Mesendoderm (in vitro differentiated cells): Measurements from ENCODE around the gene REXO4.
"Not testable (repeated sequence)": the region's sequence is repeated elsewhere in the genome, so short reads cannot be mapped to it uniquely, and the experiment has no call there.

Experiments used
- DNase-seq: peaks from one replicate; pipeline ENCODE4 v3.0.0; 2013
- H2AK5ac ChIP-seq: 2 replicates; pipeline ENCODE4 v1.6.1; 2013; ENCODE audit warnings: low read length, inconsistent platforms
- H2BK120ac ChIP-seq: 2 replicates; pipeline ENCODE4 v1.6.1; 2013; ENCODE audit warnings: low read depth, mild to moderate bottlenecking, low read length, moderate library complexity, mixed read lengths
- H2BK15ac ChIP-seq: replicated peaks from 2 replicates; pipeline ENCODE4 v1.6.1; 2013; ENCODE audit warnings: low read depth, mild to moderate bottlenecking, moderate library complexity
- H2BK5ac ChIP-seq: 2 replicates; pipeline ENCODE4 v1.6.1; 2013; ENCODE audit warnings: low read length, inconsistent platforms
- H3K18ac ChIP-seq: 2 replicates; pipeline ENCODE4 v1.6.1; 2013; ENCODE audit warnings: mild to moderate bottlenecking, low read length, mixed read lengths
- H3K23ac ChIP-seq: one replicate; pipeline ENCODE4 v1.6.1; 2013; ENCODE audit warnings: low read length
- H3K27ac ChIP-seq: 2 replicates; pipeline ENCODE4 v1.5.1; 2013; ENCODE audit warnings: low read depth, mild to moderate bottlenecking, inconsistent platforms, low read length, moderate library complexity
- H3K27me3 ChIP-seq: 2 replicates; pipeline ENCODE4 v1.6.1; 2013; ENCODE audit warnings: low read length, control low read depth, mild to moderate bottlenecking, inconsistent platforms; ENCODE audit not compliant: insufficient read depth, poor library complexity
- H3K36me3 ChIP-seq: 2 replicates; pipeline ENCODE4 v1.6.1; 2013; ENCODE audit warnings: low read length, inconsistent platforms; ENCODE audit not compliant: control insufficient read depth, insufficient read depth
- H3K4ac ChIP-seq: one replicate; pipeline ENCODE4 v1.6.1; 2013; ENCODE audit warnings: low read depth, mild to moderate bottlenecking, low read length, moderate library complexity
- H3K4me1 ChIP-seq: 2 replicates; pipeline ENCODE4 v1.6.1; 2013; ENCODE audit warnings: low read depth, low read length, inconsistent platforms; ENCODE audit not compliant: control insufficient read depth
- H3K4me2 ChIP-seq: 2 replicates; pipeline ENCODE4 v1.6.1; 2013; ENCODE audit warnings: low read length
- H3K4me3 ChIP-seq: 2 replicates; pipeline ENCODE4 v1.5.1; 2013; ENCODE audit warnings: mild to moderate bottlenecking, low read length
- H3K56ac ChIP-seq: one replicate; pipeline ENCODE4 v1.6.1; 2013; ENCODE audit warnings: low read length
- H3K79me1 ChIP-seq: 2 replicates; pipeline ENCODE4 v1.6.1; 2013; ENCODE audit warnings: low read length, inconsistent platforms
- H3K79me2 ChIP-seq: 2 replicates; pipeline ENCODE4 v1.6.1; 2013; ENCODE audit warnings: mild to moderate bottlenecking, low read length; ENCODE audit not compliant: control insufficient read depth, insufficient read depth
- H3K9ac ChIP-seq: 2 replicates; pipeline ENCODE4 v1.6.1; 2013; ENCODE audit warnings: low read length, inconsistent platforms
- H4K5ac ChIP-seq: one replicate; pipeline ENCODE4 v1.6.1; 2013; ENCODE audit warnings: low read length
- H4K8ac ChIP-seq: one replicate; pipeline ENCODE4 v1.6.1; 2013; ENCODE audit warnings: low read depth, mild to moderate bottlenecking, control low read depth, low read length, moderate library complexity
- WGBS: extraction: QIAGEN DNeasy Blood & Tissue Kit; methylation state at CpG from one replicate; pipeline ENCODE4 v1.1.7; 2013; ENCODE audit warnings: low lambda C conversion rate, missing lambda C conversion rate; ENCODE audit not compliant: insufficient coverage; ENCODE audit errors: extremely low coverage; 5-methylcytosine and 5-hydroxymethylcytosine counted together

REXO4 gene

DNA sequence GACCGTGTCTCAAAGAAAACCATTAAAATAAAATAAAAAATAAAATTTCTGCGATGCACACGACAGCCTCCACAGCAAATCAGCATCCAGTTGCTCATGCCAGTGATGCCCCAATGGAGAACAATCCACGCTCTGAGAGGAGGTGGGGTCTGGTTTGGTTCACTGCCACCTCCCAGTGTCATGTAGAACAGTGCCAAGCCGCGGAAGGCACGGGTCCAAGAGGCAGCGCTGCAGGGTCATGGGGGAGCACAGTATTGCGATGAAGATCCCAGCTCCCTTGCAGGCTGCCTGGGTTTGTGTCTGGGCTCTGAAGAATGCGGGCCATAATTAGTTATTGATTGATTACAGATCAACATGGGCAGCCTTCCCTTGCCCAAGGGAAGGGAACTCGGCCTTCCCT lies 35.8 kb upstream of the REXO4 start:
- no peak overlapping the region for H3K4me3 ChIP-seq
- no peaks in the 10 kb centered on the region for H3K36me3 ChIP-seq
- no peak overlapping the region for H3K56ac ChIP-seq
- no peak overlapping the region for H3K4ac ChIP-seq
- no peaks in the 10 kb centered on the region for H3K27me3 ChIP-seq
- H2BK15ac ChIP-seq, result no peak overlapping the region
- WGBS, result no CpG with 5 or more reads among the region's 11 CpGs
- H3K79me2 ChIP-seq, result no peaks in the 10 kb centered on the region
- DNase-seq, result no peak
- no peak overlapping the region for H2BK5ac ChIP-seq
- H4K5ac ChIP-seq, result no peak overlapping the region
- H4K8ac ChIP-seq, result no peak overlapping the region
- H3K9ac ChIP-seq, result no peak overlapping the region
- no peak overlapping the region for H2AK5ac ChIP-seq
- H3K4me2 ChIP-seq, result no peak overlapping the region
- no peaks in the 10 kb centered on the region for H3K79me1 ChIP-seq
- no peaks in the 10 kb centered on the region for H3K4me1 ChIP-seq
- no peak overlapping the region for H3K23ac ChIP-seq
- H3K27ac ChIP-seq, result no peak overlapping the region
- H3K18ac ChIP-seq, result no peak overlapping the region
- H2BK120ac ChIP-seq, result no peak overlapping the region

DNA sequence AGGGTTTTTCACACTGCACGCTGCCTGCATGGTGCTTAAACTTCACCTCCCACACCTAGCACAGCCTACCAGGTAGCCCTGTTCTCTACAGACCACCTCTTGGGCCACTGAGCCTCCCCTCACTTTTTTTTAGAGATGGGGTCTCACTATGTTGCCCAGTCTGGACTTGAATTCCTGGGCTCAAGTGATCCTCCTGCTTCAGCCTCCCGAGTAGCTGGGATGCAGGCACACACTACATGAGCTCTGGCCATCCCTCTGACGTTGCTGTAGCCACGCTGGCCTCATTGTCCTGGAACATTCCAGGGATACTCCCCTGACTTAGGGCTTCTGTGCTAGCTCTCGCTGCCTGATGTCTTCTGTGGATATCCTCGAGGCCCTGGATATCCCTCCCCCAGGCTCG lies 34.8 kb upstream of the REXO4 start:
- H3K18ac ChIP-seq, result no peak overlapping the region

GRCh38 chr9:133451865-133452264 lies 34.1 kb upstream of the REXO4 start:
- H3K18ac ChIP-seq, H4K8ac ChIP-seq, H3K27me3 ChIP-seq, H3K4ac ChIP-seq, H3K36me3 ChIP-seq, H3K4me1 ChIP-seq, H2BK120ac ChIP-seq, H2BK15ac ChIP-seq, H3K23ac ChIP-seq, DNase-seq, H3K79me2 ChIP-seq, H4K5ac ChIP-seq, H2BK5ac ChIP-seq, H3K79me1 ChIP-seq, H3K9ac ChIP-seq, H2AK5ac ChIP-seq, H3K56ac ChIP-seq, H3K4me3 ChIP-seq, H3K27ac ChIP-seq, H3K4me2 ChIP-seq: not testable (repeated sequence)
- no CpG with 5 or more reads among the region's 5 CpGs for WGBS

More for the DNA sequence above, 34.8 kb upstream of the REXO4 start:
- no peak overlapping the region for H3K23ac ChIP-seq
- H2BK15ac ChIP-seq, result no peak overlapping the region
- H3K4me1 ChIP-seq, result no peaks in the 10 kb centered on the region
- no peak overlapping the region for H3K9ac ChIP-seq
- no peak overlapping the region for H2BK120ac ChIP-seq
- no peak overlapping the region for H4K5ac ChIP-seq
- no peaks in the 10 kb centered on the region for H3K27me3 ChIP-seq
- H2AK5ac ChIP-seq, result no peak overlapping the region
- H3K4ac ChIP-seq, result no peak overlapping the region
- no peaks in the 10 kb centered on the region for H3K79me1 ChIP-seq
- no peak overlapping the region for H3K4me2 ChIP-seq
- no CpG with 5 or more reads among the region's 7 CpGs for WGBS
- H3K36me3 ChIP-seq, result no peaks in the 10 kb centered on the region
- no peak overlapping the region for H3K27ac ChIP-seq
- DNase-seq, result no peak
- no peak overlapping the region for H4K8ac ChIP-seq
- no peak overlapping the region for H3K56ac ChIP-seq
- no peak overlapping the region for H2BK5ac ChIP-seq
- no peaks in the 10 kb centered on the region for H3K79me2 ChIP-seq
- no peak overlapping the region for H3K4me3 ChIP-seq

DNA sequence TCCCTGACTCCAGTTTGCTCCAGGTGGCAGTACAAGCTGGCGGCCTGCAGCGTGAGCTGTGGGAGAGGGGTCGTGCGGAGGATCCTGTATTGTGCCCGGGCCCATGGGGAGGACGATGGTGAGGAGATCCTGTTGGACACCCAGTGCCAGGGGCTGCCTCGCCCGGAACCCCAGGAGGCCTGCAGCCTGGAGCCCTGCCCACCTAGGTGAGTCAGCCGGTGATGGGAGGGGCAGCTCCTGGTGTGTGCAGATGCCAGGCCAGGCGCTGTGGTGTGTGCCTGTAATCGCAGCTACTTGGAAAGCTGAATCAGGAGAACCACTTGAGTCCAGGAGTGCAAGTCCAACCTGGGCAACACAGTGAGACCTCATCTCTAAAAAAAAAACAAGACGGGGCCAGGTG lies 31.9 kb upstream of the REXO4 start:
- H3K4me1 ChIP-seq, result no peaks in the 10 kb centered on the region
- no peaks in the 10 kb centered on the region for H3K36me3 ChIP-seq
- DNase-seq, result no peak
- no peak overlapping the region for H3K23ac ChIP-seq
- no peaks in the 10 kb centered on the region for H3K79me1 ChIP-seq
- no peak overlapping the region for H2AK5ac ChIP-seq
- WGBS, result no CpG with 5 or more reads among the region's 12 CpGs
- H3K56ac ChIP-seq, result no peak overlapping the region
- no peaks in the 10 kb centered on the region for H3K27me3 ChIP-seq
- H2BK5ac ChIP-seq, result no peak overlapping the region
- no peak overlapping the region for H4K5ac ChIP-seq
- no peak overlapping the region for H4K8ac ChIP-seq
- H3K4ac ChIP-seq, result no peak overlapping the region
- H3K18ac ChIP-seq, result no peak overlapping the region
- H3K4me2 ChIP-seq, result no peak overlapping the region
- no peak overlapping the region for H3K9ac ChIP-seq
- H3K79me2 ChIP-seq, result no peaks in the 10 kb centered on the region
- H2BK120ac ChIP-seq, result no peak overlapping the region
- H3K4me3 ChIP-seq, result no peak overlapping the region
- H3K27ac ChIP-seq, result no peak overlapping the region
- no peak overlapping the region for H2BK15ac ChIP-seq

DNA sequence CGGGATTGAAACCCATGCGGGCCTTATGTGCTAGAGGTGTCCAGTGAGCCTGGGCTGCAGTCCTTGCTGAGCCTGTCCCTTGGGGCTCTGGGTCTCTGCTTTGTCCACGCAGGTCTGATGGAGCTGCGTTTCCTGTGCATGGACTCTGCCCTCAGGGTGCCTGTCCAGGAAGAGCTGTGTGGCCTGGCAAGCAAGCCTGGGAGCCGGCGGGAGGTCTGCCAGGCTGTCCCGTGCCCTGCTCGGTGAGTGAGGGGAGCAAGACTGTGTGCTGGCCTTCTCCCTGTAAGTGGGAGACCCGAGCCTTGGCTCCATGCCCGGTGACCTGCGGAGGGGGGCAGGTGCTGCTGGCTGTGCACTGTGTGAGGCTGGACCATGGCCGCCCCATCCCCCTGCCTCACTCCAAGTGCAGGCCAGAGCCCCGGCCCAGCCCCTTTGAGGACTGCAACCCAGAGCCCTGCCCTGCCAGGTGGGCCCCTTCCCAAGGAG lies 30.7 kb upstream of the REXO4 start:
- WGBS, result no CpG with 5 or more reads among the region's 13 CpGs

GRCh38 chr9:133445293-133445969 lies 27.6 kb upstream of the REXO4 start:
- Histone ChIP-seq H4K5ac (no peak overlapping the region), H3K79me1 (no peaks in the 10 kb centered on the region), H3K4me2 (no peak overlapping the region), H3K4me3 (no peak overlapping the region), H3K27ac (no peak overlapping the region), H3K27me3 (no peaks in the 10 kb centered on the region), H3K18ac (no peak overlapping the region), H3K4me1 (no peaks in the 10 kb centered on the region), H4K8ac (no peak overlapping the region), H3K36me3 (no peaks in the 10 kb centered on the region), H2BK120ac (no peak overlapping the region), H3K79me2 (no peaks in the 10 kb centered on the region), H3K9ac (no peak overlapping the region), H3K4ac (no peak overlapping the region), H2BK15ac (no peak overlapping the region), H2BK5ac (no peak overlapping the region), H3K23ac (no peak overlapping the region), H2AK5ac (no peak overlapping the region), H3K56ac (no peak overlapping the region)
- no peak for DNase-seq
- no CpG with 5 or more reads among the region's 23 CpGs for WGBS

More for the DNA sequence above, 30.7 kb upstream of the REXO4 start:
- Histone ChIP-seq H2BK15ac (no peak overlapping the region), H3K4me3 (no peak overlapping the region), H3K27me3 (no peaks in the 10 kb centered on the region), H4K5ac (no peak overlapping the region), H4K8ac (no peak overlapping the region), H3K36me3 (no peaks in the 10 kb centered on the region), H3K79me1 (no peaks in the 10 kb centered on the region), H3K4ac (no peak overlapping the region), H3K79me2 (no peaks in the 10 kb centered on the region), H2AK5ac (no peak overlapping the region), H3K18ac (no peak overlapping the region), H2BK5ac (no peak overlapping the region), H3K4me2 (no peak overlapping the region), H3K27ac (no peak overlapping the region), H3K23ac (no peak overlapping the region), H3K56ac (no peak overlapping the region), H2BK120ac (no peak overlapping the region), H3K4me1 (no peaks in the 10 kb centered on the region), H3K9ac (no peak overlapping the region)
- DNase-seq, result no peak
